HFFc6 (cell line): ENCODE measurements around the gene CLEC16A. TPM values are rescaled to one million over a fixed set of nuclear protein-coding genes. Genes with fewer than 3 reads are reported as not detected.

ENCODE experiments used
- DNase-seq: peaks from one replicate; pipeline ENCODE4 v3.0.0-alpha.2; 2018
- H3K27ac Mint-ChIP-seq: 2 replicates; pipeline ENCODE4 v1.8.0; 2020; ENCODE audit warnings: mild to moderate bottlenecking, mixed read lengths
- H3K27me3 Mint-ChIP-seq: 2 replicates; pipeline ENCODE4 v1.8.0; 2021; ENCODE audit warnings: mild to moderate bottlenecking, moderate library complexity, mixed read lengths; ENCODE audit not compliant: insufficient read depth
- H3K36me3 Mint-ChIP-seq: 2 replicates; pipeline ENCODE4 v1.8.0; 2021; ENCODE audit warnings: low read depth, mixed read lengths
- H3K4me1 Mint-ChIP-seq: 2 replicates; pipeline ENCODE4 v1.8.0; 2020; ENCODE audit warnings: low read depth, mixed read lengths
- H3K4me3 Mint-ChIP-seq: 2 replicates; pipeline ENCODE4 v1.8.0; 2020; ENCODE audit warnings: mild to moderate bottlenecking, moderate library complexity, mixed read lengths
- H3K9me3 Mint-ChIP-seq: 2 replicates; pipeline ENCODE4 v1.8.0; 2020; ENCODE audit warnings: mild to moderate bottlenecking, mixed read lengths
- CTCF ChIP-seq: fragments of 200-600 bp; sonication (generic); IDR thresholded peaks from 2 replicates; pipeline ENCODE4 v1.5.0; 2021; ENCODE audit warnings: antibody characterized with exemption, mild to moderate bottlenecking
- total RNA-seq, 6 experiments: library from RNA; stranded (reverse); fragmentation: NEBNext Ultra II Directional; extraction: Animal tissue kit (Norgen Biotek cat#: 25700); gene quantifications; 2 replicates in 1 of 6; 3 replicates in 5 of 6; pipeline ENCODE4 v1.2.3, GENCODE V29; 2021

CLEC16A gene
- total RNA-seq, 6 experiments from 2014 or later = 19.4 to 23.2 (median 21.2) TPM

DNA sequence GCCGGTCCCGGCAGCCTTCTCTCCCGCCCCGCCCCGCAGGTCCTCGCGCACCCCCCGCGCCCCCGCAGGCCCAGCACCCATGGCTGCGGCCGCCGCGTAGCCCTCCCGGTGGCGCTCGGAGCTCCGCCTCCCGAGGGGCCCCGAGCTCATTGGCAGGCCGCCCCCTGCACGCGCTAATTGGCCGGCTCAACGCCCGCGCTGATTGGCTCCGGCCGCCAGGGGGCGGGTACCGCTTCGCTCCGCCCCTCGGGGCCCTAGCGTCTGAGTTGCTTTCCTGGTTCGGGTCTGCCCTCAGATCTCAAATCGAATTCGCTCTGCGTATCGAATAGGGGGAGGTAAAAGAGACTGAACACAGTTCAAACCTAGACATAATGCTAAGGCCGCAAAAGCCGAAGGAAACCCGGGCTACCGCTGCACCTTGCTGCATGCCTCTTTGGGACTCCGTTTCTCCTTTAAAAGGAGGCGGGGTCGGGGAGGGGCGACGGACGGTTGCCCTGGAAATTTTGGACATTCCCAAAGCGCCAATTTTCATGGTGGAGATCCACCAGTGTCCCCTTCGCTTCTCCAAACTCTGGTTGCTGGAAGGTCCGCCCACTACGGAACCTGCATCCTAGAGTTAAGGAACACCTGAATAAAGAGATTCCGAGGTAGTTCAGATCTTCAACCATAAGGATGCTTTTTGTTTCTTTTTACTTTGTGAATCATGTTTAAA lies 1.9 kb upstream of the CLEC16A start, which contains the start of gene DEXI:
Gene DEXI (minus strand): TSS at position 117 of the 712 bp plus-strand sequence. CDS start 463 bp downstream, outside the sequence.
- Mint-ChIP-seq H3K27me3 (peaks cover 3% of the 10 kb centered on the region; the same call in 1 of the 2 replicates), H3K4me1 (peaks cover 81% of the 10 kb centered on the region), H3K9me3 (no peaks in the 10 kb centered on the region), H3K36me3 (peaks cover 14% of the 10 kb centered on the region), H3K27ac (peak within 1 kb of the TSS; percentile 80), H3K4me3 (peak within 1 kb of the TSS; percentile 92)
- peak; percentile 87 for TF ChIP-seq CTCF
- peak; percentile 81 for DNase-seq

DNA sequence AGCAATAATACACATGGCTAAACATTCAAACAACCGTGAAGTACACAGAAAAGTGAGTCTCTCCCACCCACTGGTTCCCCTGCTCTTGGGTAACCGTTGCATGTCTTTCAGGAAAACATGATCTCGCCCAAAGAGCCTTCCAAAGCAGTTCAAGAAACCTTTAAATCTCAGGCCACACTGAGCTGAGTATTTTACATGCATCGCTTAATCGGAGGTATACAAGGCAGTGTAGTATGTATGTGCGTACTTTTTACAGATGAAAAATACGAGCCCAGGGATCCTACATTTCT lies 1.4 kb upstream of the CLEC16A start:
- Mint-ChIP-seq H3K9me3 (no peaks in the 10 kb centered on the region), H3K36me3 (peaks cover 14% of the 10 kb centered on the region), H3K27ac (peak overlapping the region; percentile 54; the same call in 1 of the 2 replicates), H3K27me3 (peaks cover 3% of the 10 kb centered on the region), H3K4me1 (peaks cover 78% of the 10 kb centered on the region), H3K4me3 (peak overlapping the region; percentile 92)
- no peak for TF ChIP-seq CTCF
- DNase-seq = no peak

DNA sequence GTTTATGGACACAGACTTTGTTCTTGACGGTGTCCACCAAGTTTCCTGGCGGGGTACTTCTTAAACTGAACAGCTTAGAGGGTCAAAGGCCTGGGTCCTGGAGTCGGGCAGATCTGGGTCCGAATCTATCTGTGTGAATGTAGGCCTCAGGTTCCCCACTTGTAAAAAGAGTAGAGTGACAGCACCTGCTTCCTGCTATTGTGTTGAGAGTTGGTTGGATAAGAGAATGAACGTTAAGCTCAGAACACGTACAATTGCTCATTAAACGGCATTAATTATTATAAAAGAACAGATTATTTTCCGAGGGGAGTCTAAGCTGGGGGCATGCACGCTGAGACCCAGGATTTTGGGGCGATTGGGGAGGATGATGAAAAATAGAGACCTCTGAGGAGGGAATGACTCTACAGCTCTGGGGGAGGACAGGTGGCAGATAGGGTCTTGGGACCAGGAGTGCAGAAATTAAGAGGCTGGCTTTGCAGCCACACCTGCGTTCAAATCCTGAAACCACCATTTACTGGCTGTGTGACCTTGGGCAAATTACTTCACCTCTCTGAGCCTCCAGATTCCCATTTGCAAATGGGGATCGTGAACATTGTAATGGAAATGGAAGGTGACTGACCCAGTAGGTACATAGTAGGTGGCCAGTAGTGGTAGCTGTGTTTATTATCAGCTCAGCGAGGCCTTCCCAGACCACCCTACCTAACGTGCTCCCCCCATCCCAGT lies 862 bp downstream of the CLEC16A start:
- Mint-ChIP-seq H3K4me1 (peaks cover 77% of the 10 kb centered on the region), H3K9me3 (no peaks in the 10 kb centered on the region), H3K4me3 (peak overlapping the region; percentile 90), H3K36me3 (peaks cover 6% of the 10 kb centered on the region), H3K27ac (peak overlapping the region; percentile 70), H3K27me3 (peaks cover 3% of the 10 kb centered on the region)
- no peak for DNase-seq
- no peak for TF ChIP-seq CTCF

DNA sequence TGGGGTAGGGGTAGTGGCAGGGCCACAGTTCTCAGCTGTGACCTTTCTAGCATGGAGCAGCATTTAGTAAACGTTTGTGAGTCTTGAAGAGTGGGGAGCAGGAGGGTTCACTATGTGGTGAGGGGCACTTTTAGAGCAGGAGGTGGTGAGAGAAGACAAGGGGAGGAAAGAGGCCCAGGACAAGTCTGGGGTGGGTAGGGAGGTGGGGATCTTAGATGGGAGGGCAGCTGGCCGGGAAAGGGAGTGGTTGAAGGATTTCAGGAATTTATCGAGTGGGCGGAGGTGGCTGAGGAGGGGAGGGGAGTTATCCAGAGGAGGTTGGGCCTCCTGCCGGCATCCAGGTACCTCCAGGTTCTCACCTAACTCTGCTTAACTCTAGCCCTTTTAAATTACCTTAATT lies 1.9 kb downstream of the CLEC16A start:
- DNase-seq = no peak
- H3K36me3 Mint-ChIP-seq = no peaks in the 10 kb centered on the region
- no peaks in the 10 kb centered on the region for H3K9me3 Mint-ChIP-seq
- no peak for TF ChIP-seq CTCF
- H3K27me3 Mint-ChIP-seq = peaks cover 2% of the 10 kb centered on the region
- H3K27ac Mint-ChIP-seq = no peak overlapping the region
- peaks cover 78% of the 10 kb centered on the region for H3K4me1 Mint-ChIP-seq
- peak overlapping the region; percentile 90 for H3K4me3 Mint-ChIP-seq

DNA sequence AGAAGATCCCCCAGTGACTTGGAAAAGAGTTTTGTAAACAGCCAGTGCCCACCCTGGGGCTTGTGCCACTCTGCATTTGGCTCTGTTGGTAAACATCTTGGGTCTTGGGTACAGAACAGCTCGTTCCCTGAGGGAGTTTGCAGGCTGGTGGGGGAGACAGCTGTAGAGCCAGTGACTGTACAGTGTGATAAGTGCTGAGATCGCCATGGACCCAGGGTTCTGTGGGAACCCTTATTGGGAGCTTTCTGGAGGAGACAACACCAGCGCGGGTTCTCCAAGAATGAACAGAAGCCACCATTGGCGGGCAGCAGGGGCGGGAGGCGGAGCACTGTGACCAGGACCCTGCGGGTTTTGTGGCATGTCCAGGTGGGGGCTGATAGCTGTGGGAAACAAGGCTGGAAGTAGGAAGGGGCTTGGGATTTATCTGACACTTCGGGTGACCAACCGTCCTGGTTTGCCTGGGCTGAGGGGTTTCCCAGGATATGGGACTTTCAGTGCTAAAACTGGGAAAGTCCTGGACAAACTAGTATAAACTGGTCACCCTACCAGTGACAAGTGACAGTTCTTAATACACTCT lies 2.9 kb downstream of the CLEC16A start:
- peaks cover 80% of the 10 kb centered on the region for H3K4me1 Mint-ChIP-seq
- H3K4me3 Mint-ChIP-seq = no peak overlapping the region
- H3K27me3 Mint-ChIP-seq = peaks cover 2% of the 10 kb centered on the region
- no peaks in the 10 kb centered on the region for H3K9me3 Mint-ChIP-seq
- no peaks in the 10 kb centered on the region for H3K36me3 Mint-ChIP-seq
- no peak overlapping the region; the same call in 1 of the 2 replicates for H3K27ac Mint-ChIP-seq
- no peak for DNase-seq
- peak; percentile 25; the same call in 1 of the 2 replicates for TF ChIP-seq CTCF
